Mesenteric fat pad (tissue), 1 donor: ENCODE measurements around the gene VPS18. TPM values are rescaled to one million over a fixed set of nuclear protein-coding genes. Genes with fewer than 3 reads are reported as not detected.

Source experiments
- DNase-seq: peaks from one replicate; pipeline ENCODE4 v3.0.0-alpha.2; 2020; ENCODE audit warnings: low spot score
- total RNA-seq: library from RNA; stranded (reverse); fragmentation: NEBNext Ultra II Directional; extraction: Animal tissue kit (Norgen Biotek cat#: 25700); gene quantifications from one replicate; pipeline ENCODE4 v1.2.1, GENCODE V29; 2021
- donor health status: DM: yes; HTN: yes; CAD: no.

VPS18 gene
- total RNA-seq, 1 donor from 2014 or later = 29.3 TPM

DNA sequence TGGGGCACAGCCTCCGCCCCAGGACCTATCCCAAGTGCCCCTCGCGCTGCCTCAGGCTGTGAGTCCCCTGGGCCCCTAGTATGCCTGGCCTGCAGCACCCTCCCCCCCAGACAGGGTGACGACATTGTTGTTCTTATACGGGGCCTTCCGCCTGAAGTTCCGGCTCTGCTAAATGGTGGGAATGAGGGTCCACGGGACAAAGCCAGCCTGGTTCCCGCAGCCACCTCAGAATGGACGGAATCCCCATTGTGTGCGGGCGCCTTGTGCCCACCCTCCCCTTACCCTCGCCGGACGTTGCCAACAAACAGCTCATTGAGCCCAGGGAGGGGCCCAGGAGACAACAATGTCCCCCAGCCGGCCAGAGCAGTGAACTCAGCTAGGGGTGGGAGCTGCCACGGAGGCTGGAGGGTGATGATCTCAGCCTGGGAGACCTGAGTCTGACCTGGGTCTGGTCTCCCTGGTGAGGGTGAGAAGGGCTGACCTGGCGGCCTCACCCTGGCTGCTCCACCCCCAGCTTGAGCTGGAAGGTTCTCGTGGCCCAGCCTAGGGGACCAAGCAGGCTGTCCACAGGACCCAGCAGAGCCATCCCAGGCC lies 24.6 kb downstream of the VPS18 start:
- DNase-seq = no peak

DNA sequence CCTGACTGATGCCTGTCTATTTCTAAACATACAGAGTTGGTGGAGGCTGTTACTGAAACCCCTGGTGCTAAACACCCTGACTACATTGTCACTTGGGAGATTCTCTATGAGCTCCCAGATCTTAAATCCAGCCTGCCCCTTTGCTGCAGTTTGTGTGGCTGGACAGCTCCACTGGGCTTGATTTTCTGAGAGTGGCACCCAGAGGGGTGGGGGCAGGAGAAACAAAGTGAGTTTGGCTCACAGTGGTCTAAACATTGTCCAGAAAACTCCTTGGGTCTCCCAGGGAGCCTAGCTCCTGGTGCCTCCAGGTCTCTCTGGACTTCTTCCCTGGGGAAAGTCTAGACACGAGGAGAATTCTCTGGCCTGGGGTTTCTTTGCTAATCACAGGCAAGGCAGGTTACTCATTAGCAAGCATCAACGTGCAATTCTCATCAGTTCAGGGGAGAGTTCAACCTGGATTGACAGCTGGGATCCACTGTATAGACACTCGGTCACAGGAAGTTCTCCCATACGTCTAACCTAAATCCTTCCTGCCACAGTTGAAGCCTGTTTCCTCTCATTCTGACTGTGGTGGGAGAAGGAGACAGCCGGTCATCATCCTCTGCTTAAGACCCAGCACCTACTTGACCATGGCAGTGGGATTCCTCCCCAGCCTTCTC lies 27.8 kb downstream of the VPS18 start:
- DNase-seq = no peak

DNA sequence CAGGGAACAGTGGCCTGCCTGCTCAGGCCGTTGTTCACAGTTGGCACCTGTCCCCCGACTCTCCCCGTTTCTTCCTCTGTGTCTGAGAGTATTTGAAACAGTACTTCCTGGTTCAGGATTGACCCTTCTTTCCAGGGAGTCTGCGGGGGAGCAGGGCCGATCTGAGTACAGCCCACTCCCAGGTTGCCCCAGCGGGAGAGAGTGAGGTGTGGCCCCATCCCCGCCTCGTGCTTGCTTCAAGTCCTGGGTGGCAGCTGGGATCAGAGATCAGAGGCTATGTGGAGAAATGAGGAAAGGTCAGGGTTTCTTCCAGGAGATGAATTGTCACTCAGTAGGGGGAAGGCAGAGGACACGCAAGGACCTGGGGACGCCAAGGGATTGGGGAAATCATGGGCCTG lies 28.4 kb downstream of the VPS18 start:
- no peak for DNase-seq

DNA sequence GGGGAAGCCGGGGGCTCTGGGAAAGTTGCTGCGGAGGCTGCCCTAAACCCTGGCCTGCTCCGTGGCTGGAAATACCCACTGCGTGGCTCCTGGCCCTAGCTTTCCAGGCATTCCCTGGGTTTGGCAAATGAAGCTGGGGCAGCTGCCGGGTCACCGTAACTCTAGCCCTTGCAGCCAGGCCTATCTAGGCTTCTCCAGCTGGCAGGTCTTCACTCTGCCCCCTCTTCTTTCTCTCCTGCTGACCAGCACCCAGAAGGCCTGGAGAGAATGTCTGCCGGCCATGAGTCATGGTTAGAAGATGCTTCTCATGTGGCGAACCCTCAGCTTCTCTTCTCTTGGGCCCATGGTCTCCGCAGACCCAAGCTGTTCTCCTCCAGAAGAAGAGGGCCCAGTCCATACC lies 29.3 kb downstream of the VPS18 start:
- DNase-seq = no peak

DNA sequence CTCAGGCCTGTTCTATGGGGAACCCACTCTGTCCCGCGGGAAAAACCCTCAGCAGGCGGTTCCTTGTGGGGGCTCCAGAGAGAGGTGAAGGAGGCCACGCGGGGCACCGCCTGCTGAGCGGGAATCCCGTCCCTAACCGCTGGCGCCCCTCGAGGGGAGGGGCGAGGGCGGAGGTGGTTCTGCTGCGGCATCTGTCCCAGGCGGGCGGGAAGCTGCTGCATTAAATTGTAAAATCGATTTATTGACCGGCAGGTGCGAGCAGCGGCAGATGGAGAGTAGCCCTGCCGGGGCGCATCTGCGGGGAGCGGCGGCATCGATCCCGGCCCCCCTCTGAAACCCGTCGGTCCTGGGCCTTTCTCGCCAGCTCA lies 31.2 kb downstream of the VPS18 start:
- no peak for DNase-seq

DNA sequence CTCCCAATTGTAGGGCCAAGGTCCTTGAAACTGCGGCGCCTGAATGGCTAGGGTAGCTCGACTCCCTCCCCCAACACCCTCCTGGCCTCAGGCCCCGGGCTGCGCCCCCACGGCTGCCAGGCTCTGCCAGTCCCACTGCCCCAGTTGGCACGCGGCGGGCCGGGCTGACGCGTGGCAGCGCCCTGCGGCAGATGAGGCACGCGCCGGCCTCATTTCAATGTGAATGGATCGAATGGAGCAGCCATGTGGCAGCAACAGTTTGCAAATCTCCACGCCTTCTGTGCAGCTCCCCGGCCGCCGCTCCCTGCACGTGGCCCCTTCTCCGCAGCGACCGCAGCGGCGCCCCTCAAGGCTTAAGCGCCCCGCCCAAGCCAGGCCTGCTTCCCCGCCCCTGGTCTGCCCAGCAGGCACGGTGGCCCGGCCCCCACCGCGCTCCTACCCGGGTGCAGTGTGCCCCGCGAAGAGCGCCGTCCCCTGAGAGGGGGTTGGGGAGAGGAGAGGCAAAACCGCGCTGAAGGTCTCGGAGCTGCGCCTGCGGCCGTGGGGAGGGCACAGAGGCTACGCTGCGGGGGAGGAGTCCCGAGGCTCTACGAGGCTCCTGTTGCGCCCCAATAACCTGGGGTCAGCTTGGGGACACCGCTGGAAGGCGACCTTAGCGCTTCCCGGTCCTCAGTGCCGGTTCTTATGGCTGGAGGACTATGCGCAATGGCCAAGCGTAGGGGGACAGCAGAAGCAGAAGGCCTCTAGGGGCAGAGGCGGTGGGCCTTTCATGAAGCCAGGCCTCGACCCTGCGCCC lies 31.8 kb downstream of the VPS18 start:
- DNase-seq = no peak

DNA sequence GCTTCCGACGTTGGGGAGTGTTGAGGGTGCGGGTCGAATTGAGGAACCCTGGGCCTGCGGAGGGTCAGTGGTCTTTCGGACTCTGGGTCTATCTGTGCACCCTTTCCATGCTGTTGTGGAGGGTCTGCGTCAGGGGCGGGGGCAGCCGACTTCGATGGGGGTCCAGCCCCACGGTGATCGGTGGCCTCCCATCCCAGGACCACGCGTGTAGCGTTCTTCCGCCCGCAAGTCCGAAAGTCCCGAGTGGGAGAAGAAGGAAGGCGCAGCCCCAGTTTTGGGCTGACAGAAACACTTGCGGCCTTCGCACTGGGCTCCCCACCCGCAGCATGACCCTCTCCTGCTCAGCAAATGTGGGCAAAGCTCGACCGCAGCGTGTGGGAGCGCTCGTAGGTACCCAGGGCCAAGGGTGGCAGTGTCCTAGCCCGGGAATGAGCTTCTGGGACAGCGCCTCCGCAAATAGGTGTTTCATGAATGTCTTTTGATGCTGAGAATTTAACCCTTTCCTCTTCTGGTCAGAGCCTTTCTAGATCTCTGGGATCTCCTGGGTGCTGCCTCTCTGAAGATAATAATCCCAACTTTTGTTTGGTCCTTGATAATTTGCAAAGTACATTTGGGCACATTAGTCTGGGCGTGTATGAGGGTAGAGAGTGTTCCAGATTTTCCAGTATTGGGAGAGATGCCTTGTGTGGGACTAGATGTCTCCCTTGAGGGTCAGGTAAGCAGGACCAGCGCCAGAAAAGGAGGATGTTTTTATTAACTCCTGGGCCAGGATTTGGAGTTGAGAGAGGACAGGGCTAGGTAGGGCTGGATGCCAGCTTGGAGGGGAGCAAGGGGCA lies 32.6 kb downstream of the VPS18 start:
- no peak for DNase-seq

DNA sequence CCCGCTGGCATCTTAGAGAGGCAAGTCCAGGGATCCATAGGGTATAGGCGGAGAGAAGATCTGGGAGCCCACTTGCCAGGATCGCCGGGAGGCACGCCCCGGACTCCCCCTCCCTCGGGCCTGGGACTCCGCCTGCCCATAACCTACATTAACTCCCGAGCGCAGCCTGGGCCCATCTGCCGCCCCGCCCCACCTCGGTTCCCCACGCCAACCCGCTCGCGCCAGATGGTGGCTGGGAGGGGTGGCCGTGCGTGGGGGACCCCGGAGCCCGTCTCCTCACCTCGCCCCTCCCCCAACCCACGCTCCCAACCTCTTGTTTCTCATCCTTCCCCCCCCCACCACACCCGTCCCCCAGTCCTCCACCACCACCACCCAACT lies 33.2 kb downstream of the VPS18 start:
- DNase-seq = no peak

DNA sequence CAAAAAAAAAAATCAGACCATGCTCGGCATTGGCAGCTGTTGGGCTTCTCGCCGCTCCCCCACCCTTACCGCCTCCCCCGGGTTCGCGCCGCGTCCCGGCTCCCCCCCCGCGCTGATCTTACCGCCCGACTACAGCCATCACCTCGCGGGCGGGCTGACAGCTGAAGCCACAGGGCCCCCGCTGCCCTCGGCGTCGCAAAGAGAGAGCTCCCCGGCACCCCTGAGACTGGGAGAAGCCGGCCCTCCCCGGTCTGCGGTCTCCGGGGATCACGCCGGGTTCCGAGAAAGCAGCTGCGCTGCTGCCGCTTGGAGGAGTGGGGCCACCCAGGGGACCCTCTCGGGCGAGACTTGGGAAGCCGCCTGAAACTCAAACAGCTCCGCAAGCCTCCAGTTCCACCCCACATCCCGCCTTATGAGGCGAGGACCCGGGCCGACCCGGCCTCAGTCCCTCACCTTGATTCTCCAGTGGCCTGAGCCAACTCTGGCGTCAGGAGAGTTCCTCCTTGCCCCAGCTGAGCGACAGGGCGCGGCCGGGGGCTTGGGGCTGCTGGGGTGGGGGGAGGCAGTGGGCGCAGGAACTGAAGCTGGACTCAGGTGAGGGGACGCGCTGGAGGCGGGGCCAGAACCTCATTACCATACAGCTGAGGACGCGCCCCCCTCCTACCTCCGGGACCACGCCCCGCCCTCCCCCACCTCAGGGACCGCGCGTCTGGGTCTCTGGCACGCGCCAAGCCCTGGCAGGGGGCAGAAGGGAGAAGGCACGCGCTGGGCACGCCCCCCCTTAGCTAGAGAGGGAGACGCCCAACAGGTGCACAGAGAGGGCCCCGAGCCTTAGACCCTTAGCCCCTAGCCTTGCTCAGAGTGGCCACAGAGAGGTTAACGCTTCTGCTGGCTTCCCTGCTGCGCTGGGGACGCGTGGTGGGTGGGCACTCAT lies 33.9 kb downstream of the VPS18 start:
- no peak for DNase-seq

DNA sequence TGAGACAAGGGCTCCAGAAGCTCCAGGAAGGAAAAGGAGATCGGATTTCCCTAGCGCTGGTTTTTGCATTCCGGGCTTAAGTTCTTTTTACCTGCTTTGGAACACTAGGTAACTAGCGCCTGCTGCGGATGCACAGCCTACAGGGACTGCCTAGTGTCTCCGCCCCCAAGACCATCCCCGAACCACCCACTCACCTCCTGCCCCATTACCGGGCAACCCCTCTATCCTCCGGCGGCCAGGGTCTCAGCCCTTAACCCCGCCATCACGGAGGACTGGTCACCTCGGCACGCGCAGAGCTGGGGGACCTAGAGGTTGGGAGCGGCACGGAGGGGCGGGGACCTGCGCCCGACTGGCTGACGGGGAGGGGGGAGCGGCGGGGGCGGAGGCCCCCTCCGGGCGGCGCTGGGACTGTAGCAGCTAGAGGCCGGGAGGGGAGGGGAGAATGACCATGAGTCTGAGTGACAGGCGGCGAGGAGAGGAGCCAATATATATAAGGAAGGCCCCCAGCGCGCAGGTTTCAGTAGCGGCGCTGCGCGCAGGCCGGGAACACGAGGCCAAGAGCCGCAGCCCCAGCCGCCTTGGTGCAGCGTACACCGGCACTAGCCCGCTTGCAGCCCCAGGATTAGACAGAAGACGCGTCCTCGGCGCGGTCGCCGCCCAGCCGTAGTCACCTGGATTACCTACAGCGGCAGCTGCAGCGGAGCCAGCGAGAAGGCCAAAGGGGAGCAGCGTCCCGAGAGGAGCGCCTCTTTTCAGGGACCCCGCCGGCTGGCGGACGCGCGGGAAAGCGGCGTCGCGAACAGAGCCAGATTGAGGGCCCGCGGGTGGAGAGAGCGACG lies 34.8 kb downstream of the VPS18 start, which contains the start of gene DLL4:
TSS of gene DLL4 (plus strand) at position 520 of the 839 bp plus-strand sequence. CDS start 329 bp downstream, outside the sequence.
- no peak for DNase-seq

DNA sequence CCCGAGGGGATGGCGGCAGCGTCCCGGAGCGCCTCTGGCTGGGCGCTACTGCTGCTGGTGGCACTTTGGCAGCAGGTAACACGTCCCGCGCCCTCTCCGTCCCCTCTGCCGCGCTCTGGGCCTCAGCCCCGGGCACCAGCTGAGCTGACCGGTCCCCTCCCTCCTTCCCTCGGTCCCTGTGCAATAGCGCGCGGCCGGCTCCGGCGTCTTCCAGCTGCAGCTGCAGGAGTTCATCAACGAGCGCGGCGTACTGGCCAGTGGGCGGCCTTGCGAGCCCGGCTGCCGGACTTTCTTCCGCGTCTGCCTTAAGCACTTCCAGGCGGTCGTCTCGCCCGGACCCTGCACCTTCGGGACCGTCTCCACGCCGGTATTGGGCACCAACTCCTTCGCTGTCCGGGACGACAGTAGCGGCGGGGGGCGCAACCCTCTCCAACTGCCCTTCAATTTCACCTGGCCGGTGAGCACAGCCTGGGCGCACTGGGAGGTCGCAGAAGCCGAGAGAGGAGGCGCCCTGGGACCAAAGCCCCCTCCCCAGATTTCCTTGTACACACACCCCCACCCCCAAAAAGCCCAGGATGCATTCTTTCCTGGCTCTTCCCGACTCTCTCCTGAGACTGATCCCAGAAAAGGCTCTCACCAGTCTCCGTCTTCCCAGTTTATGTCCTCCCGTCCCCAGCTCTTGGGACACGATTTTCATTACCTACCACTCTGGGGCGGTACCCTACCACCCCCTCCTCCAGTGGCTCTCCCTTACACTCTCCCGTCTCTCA lies 35.6 kb downstream of the VPS18 start:
- no peak for DNase-seq

DNA sequence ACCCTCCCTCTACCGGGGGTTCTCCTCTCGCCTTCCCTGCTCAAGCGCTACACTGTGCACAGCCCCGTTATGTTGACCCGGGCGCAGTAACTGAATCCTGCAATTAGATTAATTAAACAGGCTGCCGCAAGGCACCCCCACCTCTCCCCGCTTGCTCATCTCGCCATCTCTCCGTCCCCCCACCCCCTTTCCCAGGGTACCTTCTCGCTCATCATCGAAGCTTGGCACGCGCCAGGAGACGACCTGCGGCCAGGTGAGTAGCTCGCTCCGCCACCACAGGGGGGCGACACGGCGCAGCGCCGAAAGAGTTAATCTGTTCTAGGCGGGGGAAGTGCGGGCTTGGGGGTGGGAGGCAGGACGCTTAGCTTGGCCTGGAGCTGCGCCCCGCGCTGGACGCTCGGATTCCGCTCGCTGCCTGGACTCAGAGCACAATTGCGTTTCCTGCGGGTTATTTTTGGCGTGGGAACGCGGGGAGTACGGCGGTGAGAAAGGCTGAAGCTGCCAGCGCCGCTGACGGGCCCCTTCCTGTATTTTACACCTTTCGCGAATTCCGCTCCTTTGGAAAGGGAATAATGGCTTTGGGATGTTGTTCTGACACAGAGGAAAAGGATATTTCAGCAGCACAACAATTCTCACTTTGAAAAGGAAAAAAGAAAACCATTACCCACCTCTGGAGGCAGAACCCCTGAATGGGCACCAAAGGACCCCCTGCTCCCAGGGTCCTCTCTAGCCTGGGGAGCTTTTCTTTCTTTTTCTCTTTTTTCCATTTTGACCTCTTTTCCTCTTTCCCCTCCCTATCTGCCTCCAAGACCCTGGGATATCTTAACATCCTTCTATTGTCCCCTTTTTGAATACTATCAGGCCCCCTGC lies 36.4 kb downstream of the VPS18 start:
- no peak for DNase-seq

DNA sequence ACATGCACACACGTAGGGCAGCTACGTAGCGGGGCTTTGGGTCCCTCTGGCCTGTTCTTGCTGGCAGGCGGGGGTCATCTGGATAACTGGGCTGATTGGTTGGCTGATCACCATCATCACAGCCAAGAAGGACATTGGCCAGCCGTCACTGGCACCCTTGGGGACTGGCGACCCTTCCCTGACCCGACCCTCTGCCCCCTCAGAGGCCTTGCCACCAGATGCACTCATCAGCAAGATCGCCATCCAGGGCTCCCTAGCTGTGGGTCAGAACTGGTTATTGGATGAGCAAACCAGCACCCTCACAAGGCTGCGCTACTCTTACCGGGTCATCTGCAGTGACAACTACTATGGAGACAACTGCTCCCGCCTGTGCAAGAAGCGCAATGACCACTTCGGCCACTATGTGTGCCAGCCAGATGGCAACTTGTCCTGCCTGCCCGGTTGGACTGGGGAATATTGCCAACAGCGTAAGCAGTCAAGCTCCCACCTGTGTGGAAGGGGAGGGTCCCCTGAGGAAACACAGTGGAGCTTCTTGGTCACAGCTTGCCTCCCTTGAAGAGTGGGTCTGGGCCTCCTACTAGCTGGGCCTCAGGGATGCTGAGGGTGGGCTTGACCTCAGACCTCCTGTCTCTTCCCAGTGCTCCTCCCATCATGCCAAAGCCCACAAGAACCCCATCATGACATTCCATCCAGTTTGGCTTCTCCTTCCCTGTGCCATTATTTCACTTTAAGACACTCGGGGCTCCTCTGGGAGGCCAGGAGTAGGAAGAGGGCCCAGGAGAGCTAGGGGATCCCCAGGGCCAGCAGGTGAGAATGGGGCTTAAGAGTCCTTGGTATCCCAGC lies 37.3 kb downstream of the VPS18 start:
- no peak for DNase-seq

DNA sequence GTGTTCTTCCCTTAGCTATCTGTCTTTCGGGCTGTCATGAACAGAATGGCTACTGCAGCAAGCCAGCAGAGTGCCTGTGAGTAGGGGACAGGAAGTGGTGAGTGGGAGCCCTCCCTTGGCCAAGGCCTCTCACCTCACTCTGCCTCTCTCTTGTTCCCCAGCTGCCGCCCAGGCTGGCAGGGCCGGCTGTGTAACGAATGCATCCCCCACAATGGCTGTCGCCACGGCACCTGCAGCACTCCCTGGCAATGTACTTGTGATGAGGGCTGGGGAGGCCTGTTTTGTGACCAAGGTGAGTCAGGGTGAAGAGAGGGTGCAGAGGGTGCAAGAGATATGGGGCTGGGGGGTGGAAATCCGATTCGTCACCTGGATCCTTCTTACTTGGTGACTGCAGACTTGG lies 37.9 kb downstream of the VPS18 start:
- DNase-seq = no peak

DNA sequence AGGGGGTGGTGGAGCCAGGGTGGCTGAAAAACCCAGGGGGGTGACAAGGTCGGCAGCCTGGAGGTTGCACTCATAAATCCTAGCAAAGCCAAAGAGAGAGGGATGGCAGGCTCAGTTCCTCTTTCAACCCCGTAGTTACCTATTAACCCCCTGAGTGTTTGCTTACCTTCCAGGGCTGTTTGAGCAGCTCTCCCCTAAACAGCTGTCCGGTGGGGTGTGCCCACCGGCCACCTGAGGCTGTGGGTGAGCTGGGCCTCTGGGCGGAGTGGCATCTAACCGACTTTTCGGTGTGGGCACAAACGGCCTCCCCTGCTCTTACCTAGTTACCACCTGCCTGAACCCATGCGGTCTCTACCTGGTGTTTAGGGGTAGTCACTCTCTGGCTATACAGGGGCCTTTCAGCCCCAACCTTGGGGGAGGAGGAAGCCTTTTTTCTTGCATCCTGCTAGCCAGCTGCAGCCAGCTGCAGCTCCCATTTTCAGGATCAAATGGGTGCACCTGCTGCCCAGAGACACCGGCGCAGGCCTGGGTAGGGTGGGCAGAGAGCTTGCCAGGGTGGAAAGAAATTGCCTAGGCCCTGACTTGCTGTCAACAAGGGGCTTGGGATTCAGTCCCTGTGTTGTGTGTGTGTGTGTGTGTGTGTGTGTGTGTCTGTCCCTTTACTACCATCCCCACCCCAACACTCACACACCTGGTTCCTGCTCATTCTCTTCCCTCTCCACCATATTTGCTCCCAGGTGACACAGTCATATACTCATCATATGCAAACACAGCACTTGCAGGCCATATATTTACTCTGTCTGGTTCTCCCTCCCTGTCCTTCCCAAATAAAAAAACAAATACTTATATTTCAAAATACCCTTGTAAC lies 38.6 kb downstream of the VPS18 start:
- DNase-seq = no peak

DNA sequence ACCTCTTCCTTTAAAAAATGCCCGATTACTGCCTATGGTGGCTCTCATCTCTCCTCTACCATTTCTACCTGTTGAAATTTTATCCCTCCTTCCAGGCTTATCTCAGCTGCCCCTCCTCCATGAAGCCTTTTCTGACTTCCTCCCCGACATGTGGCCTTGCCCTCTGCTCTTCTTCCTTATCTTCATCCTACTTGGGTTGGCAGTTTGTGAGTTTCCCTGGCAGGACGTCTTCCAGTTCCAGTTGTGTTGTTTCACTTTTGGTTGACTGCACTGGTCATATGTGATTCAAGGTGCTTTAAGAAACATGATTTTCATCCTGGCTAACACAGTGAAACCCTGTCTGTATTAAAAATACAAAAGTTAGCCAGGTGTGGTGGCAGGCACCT lies 39.3 kb downstream of the VPS18 start:
- no peak for DNase-seq
